Stimulated activated CD8-positive, alpha-beta memory T cell treated with anti-CD3 and anti-CD28 coated beads, Interleukin-12 subunit alpha, Interleukin-12 subunit beta, amount 100 ng/mL, for 4 hours (primary cell): ENCODE results near the gene FAM53A.

Source experiments
- DNase-seq: peaks from one replicate; pipeline ENCODE4 v3.0.0-alpha.2; 2020; ENCODE audit warnings: low read depth

Gene FAM53A

DNA sequence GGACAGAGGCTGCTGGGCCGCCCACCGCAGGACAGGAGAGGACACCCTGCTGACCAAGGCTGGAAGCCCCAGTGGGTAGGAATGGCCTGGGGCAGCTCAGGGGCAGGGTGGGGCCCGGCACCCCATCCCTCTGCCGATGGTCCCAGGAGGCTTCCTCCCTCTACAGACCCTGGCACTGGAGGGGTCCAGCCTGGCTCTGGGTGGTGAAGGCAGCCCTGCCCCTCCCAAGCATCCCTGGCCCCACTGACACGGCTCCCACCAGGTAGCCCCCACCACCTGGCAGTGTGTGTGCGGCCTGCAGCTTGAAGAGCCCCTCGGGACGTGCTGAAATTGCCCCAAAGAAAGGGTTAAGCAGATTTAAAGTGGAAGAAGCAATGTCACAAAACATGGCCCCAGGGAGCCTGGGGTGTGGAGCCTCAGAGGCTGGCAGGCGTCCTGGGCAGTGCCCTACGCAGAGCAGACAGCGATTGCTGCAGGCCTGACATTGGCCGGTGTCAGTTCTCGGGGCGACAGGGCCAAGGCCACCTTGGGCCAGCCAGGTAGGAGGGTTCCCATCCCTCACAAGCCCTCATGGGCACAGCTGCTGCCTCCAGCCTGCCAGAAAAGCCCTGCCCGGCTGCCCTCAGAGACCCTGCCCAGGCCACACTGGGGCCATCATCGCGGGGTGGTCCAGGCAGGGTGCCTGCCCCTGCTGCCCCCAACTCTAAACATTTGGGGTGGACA is 80.5 kb downstream of the FAM53A start:
- DNase-seq: no peak

DNA sequence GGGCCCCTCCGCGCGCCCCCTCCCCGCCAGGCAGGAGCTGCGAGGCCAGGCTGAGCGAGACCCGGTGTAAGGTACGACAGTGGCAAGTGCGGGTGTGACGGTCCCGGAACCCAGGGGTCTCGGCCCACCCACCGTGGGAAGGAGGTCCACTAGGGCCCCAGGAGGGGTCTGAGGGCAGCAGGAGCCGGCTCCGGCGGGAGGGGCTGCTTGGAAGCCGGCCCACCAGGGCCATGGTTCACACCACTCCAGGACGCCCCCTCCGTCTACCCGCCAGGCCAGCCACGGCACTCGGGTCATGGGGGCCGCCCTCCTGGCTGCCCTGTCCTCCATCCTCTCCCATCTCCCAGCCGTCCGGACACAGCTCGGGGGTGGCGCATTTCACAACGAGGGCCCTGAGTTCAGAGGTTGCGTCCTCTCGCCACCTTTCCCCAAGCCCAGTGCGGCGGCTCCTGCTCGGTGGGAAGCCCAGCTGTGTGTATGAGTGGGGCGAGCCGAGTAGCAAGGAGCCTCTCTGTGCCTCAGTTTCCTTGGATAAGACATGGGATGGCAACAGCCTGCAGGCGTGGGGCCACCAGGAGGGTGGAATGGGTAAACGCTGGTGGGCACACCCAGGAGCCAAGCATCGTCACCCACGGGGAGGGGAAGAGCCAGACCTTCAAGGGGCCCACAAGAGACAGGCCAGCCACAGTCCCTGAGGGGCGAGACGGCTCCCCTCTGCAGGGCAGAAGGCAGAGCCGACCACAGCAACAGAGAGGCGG is 81.3 kb downstream of the FAM53A start:
- DNase-seq: no peak

DNA sequence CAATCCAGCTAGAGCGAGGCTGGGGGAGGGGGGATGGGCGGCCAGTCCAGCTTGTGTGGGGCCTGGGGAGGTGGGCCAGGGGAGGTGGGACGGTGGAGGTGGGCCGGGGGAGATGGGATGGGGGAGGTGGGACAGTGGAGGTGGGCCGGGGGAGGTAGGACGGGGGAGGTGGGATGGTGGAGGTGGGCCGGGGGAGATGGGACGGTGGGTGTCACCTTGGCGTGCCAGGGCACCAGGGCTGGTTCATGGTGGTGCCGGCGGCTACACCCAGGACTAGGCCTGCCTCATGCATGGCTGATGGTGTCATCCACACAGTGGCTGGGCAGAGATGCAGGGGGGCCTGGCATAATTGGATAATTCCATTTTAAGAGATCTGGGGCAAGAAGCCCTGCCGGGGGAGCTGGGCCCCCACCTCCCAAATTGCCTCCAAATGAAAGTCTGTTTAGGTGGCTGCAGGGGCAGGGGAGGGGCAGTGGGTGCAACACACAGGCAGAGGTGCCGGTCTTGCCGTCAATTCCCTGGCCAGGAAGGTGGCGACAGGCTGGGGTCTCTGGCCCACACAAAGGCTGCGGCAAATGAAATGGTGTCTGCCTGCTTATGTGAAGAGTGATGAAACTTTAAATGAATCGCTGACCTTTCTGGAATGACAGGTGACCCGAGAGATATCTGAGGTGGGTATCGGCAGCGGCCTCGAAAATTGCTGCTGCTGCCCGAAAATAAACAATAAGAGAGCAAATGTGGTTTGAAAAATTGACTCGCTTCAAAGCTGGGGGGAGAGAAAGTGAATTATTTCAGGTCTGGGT is 82.1 kb downstream of the FAM53A start:
- no peak for DNase-seq

DNA sequence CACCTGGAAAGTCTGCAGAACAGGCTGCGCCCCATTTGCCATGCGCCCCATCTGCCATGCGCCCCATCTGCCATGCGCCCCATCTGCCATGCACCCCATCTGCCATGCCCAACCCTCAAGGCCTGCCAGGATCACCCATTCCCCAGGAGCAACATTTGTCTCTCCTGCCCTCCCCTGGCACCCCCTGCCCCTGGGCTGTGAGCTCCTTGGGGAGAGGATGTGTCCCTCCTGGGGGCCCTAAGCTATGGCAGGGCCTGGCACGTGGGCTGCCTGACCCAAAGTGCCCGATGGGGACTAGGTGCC is 82.6 kb downstream of the FAM53A start:
- DNase-seq: no peak

DNA sequence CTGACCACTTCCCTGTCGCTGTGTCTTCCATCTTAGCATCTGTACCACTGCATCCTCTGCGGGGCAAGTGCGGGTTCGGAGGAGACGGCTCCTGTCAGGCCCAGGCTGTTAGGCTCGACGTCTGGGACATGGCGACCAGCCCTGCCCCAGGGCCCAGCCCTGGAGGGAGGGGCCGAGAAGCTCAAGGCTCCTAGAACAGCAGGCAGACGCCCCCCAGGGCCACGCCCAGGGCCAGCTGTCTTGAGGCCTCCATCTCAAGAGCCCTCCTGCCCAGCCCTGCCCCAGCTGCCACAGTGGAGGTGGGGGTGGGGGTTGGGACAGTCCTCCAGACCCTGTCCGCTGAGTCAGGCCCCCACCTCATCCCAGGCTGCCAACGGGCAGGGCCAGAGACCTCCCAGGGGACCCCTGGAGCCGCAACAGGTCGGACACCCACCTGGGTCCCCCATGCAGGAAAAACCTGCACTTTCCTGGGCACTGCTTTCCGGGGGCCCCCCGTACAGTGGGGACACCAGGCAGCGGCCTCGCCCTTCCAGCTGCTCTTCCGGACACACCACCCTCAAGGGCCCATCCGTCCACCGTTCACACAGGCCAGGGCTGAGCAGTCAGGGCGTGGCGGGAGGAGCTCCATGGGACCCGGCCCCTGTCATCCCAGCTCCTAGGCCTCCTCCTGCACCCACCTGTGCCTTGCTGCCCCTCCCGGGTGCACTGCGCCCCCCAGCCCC is 83.1 kb downstream of the FAM53A start:
- no peak for DNase-seq

DNA sequence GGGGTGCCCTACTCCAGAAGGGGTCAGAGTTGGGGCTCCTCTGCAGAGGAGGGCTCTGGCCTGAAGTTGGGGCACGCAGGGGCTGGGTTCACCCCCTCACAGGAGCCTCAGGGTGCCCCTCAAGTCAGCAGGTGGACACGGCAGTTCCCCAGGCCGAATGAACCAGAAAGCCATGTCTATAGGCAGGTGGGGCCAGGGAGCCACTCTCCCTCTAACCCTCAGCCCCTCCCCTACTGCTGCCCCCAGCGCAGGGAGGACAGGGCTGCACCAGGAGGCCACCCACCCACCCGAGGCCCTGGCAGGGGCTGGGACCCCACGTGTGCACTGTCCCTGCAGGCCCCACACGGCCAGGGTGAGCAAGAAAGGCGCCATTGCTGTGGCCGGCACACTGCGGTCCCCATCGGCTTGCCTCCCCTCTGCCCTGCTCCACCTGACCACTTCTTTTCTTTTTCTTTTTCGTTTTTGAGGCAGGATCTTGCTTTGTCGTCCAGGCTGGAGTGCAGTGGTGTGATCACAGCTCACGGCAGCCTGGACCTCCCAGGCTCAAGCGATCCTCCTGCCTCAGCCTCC is 83.8 kb downstream of the FAM53A start:
- no peak for DNase-seq

DNA sequence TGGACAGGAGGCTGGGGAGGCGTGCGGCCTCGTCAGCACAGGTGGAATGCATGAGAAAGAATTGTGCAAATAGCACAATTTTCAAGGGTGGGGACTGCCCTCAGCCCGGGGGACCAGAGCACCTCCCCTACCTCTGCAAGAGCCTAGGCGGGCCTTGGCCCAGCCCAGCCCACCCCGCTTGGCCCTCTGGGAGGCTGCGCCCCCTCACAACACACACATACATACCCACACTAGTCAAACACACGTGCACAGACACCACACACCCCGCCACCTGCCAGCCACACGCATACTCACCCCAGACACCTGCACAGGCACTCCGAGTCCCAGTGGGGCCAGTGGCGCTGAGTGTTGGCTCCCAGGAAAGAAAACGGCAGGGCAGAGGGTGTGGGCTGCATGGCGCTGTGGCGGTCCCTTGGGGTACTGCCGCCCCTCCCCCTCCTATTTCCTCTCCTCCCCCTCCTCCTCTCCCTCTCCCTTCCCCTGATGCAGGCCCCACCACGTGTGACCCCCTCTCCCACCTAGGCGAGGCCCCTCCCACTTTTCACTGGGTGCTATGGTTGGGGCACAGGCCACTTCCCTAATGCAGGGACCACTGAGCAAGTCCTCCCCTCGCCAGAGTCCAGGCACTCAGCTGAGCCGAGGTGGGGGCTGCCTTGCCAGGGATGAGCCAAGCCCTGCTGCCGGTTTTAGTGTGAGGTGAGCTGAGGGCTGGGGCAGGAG is 84.5 kb downstream of the FAM53A start:
- no peak for DNase-seq

DNA sequence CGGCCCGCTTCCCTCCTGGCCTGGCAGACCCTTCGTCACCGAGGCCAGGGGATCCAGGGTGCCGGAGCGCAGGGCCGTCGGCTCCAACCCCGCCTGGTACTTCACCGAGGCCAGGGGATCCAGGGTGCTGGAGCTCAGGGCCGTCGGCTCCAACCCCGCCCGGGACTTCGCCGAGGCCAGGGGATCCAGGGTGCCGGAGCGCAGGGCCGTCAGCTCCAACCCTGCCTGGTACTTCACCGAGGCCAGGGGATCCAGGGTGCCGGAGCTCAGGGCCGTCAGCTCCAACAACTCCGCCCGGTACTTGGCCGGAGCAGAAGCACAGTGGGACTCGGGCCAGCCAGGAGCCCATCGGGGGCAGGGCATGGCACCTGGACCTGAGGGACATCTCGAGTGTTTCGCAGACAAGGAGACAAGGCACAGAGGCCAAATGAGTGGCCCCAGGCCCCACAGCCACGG is 85.1 kb downstream of the FAM53A start:
- no peak for DNase-seq

DNA sequence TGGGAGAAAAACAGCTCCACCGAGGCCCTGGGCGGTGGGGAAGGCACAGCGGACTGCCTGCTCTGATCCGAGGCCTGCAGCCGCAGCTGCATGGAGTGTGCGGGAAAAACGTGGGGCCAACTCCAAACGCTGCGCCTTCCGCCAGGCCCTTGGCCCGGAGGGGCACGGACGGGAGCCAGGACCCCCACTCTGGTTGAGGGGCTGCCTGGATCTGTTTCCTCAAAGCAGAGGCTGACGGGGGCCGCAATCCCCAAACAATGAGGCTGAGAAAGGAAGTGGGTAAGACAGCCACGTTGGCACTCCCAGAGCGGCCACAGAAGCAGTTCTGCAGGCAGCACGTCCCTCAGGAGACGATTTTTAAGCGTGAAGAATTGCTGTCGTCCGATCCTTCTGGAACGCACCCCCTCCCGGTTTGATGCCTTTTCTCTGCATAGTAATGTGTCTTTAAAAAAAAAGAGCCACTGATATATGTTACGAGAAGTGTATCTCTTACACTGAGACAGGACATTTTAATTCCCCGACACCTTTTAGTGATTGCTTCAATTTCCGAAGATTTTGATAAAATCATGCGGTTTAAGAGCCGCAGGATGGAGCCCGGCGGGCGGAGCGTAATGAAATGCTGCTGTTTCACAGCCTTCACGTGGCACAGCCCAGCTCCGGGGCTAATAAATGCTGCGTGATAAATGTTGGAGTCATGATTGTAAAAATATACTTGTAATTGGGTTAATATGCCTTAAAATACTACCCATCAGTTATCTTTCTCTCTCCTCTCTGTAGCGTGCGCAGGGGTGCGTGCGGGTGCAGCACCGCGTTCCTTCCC is 85.7 kb downstream of the FAM53A start:
- no peak for DNase-seq

DNA sequence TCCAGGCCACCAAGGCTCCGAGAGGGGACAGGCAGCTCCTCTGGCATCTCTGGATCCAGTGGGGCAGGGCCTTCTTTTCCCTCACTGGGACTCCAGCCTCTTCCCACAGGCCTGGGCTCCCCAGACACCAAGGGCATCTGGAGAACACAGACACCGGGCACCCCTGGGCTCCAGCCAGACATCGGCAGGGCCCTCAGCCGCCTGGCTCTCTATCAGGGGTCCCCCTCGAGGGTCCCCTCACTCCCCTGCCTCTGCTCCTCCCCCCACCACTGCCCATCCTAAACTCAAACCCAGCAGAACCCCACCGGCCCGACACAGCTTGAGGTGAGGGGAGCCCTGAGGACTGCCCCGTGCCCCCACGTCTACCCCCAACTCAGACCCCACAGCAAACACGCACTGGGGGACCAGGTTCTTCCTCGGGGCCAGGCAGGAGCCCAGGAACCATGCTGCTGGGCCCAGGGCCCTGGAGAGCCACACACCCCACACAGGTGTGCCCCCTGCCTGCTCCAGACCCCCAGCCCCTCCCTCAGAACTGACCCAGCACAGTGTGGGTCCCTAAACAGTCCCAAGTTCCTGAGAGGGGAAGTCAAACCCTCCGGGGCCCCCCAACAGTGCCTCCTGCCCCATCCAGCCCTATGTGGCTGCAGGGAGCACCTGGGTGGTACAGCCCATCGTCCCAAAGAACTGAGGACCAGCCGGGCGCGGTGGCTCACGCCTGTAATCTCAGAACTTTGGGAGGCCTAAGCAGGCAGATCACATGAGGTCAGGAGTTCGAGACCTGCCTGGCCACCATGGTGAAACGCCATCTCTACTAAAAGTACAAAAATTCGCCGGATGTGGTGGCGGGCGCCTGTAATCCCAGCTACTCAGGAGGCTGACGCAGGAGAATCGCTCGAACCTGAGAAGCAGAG is 86.8 kb downstream of the FAM53A start:
- DNase-seq: no peak

DNA sequence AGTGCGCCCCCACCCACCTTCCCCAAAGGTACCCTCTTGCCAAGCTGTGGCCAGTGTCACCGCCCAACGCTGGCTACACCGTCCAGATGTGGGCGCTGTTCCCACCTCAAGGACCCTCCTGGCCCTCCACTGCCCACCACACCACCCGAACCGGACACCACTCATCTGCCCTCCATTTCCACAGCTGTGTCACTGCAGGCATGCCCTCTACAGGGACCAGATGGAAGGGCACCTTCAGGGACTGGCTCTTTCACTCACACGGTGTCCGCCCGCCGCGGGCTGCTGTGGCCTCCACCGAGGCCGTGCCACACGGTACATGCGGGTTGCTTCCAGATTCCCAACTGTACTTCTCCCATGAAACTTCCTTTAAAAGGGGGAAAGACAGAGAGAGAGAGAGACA is 87.7 kb downstream of the FAM53A start:
- no peak for DNase-seq

DNA sequence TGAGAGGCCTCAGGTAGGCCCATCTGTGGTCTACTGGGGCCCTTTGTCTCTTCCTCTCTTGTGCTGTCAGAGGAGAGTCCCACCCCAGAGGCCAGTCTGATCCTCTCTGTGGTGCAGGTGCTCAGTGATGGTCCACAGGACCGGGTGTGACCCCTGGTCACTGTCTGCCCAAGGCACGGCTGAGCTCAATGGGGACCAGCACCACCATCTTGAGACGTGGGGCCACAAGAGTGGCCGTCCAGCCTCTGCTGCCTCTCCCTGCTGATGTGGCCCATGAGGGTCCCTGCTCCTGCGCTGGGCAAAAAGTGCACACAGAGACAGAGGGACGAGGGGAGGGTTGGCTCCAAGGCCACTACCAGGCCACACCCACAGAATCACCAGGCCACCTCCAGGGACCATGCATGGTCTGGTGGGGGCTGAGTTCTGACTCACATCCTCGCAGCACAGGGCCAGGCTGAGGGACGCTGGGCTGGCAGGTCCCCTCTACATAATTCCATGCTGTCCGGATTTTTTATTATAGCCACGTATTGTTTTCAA is 88.3 kb downstream of the FAM53A start:
- DNase-seq: no peak

DNA sequence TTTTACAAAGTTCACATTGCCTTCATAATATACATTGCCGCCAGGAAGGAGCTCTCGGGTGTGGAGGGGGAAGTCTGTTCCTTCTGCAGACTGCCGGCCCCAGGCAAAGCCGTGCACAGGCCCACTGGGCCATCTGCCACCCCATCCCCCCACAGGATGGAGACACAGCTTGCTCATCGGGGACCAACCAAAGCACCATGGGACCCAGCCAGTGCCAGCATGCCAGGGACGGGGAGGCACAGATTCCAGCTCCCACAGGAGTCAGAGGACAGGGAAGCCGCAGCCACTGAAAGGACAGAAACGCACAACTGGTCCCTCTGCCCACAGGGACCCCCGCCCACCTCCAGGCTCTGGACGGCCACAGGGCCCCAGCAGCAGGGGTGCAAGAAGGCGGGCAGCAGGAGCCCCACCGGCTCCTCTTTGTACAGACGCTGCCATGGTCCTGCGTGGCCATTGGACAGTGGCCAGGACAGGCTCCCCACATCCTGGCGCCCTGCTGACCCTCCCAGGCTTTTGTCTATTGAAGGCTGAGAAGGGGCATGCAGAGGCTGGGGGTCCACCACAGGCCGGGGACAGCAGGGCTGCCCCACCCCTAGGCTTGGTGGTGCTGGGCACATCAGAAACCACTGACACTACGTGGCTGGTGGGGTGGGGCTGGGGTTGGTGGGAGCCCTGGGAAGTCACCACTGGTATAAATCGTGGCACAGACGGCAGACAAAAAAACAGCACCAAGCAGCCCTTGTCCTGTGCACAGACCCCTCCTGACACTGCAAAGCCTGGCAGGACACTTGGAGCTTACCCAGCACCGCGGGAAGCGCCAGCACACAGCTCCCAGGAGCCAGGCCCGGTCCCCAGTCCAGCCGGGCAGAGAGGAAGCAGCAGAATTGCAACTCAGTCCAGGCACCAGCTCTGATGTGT is 89.0 kb downstream of the FAM53A start:
- DNase-seq: no peak

DNA sequence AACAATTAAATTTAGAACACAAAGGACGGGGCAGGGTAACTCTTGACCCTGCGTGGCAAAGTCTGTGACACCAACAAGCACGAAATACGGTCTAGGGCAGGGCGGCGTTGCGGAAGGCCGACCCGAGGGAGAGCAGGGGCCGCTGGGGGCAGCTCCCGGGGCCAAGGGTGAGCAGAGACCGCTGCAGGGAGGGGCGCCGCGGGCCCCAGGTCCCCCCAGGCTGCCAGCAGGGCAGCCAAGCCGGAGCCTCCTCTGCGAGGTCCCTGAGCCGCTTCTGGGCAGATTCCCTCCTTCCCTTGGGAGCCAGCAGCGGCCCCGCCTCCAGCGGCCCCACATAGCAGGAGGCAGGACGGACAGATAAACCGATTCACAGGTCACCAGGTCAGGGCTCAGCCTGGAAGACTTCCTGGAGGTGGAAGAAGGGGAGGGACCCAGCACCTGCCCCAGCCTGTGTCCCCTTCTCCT is 90.2 kb downstream of the FAM53A start:
- no peak for DNase-seq

DNA sequence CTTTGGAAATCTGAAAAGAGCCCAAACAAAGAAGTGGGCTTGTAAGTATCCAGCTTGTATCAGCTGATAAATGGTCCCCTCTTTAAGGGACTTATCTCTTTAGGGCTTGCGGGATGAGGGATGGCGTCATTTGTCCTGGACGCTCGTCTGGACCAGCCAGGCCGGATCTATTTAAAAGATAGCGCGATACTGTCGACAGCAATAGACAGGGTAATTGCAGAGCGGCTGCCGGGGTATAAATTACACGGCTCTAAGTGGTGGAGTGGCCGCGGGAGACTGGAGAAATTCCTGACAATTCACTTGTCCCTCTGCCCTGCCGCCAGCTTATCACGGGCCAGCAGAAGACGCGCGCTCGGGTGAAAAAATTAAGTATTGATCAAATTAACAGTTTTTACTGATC is 90.7 kb downstream of the FAM53A start:
- DNase-seq: no peak

DNA sequence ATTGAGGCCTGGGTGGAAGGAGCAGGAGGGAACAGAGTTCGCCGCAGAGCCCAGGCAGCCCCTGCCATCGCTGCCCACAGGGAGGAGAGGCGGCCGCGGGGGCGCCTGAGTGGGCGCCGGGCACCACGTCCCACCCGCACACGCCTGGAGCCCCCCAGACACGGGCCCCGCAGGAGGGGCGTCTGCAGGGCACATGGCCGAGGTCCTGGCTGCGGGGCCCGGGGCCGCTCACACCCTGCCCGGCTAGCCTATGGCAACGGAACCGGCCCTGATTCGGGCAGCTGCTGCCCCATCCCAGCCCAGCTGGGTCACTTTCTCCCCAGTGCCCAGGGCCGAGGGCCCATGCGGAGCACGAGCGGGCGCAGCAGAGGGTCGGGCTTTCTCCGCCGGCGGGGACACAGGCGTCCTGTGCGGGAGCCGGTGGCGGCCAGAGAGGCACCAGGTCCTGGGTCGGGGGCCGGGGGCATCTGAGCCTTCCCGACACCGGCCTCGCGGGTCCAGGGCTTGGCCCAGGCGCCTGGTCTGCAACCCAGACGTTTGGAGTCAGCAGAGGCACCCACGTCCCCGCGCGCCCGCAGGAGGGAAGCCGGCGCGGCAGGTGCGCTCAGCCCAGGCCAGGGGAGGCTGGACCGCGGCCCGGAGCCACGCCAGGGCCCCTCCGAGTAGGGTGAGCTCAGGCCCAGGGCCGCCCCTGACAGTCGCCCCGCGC is 91.2 kb downstream of the FAM53A start:
- DNase-seq: no peak

DNA sequence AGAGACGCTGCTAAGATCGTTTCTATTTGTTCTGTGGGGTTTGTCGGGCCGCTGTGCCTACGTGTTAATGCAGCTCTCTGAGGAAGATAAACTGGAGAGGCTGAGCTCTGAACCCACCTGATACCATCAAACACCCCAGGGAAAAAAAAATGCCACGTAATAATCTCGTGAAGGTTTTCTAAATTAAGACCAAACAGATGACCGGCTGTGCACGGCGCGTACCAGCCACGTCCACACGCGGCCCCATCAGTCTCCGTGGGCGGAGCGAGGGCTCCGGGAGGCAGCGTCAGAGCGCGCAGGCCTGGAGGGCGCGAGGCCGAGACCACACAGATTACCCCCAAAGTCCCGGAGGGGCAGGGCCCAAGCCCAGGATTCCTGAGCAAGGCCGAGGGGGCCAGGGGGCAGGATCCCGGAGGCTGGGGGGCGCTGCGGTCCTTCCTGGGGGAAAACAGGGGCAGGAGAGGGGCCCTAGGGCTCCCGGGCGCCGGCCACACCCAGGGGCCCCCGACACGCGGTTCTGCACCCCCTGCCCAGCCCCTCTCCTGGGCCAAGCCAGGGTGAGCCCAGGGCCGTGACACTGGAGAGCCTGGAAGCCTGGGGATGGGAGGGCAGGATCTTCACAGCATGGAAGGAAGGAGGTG is 91.9 kb downstream of the FAM53A start:
- no peak for DNase-seq
